HTR-8/SVneo (cell line): ENCODE measurements around the gene IGF2R.

Source experiments
- DNase-seq: peaks from one replicate; pipeline ENCODE4 v3.0.0; 2011; ENCODE audit warnings: low spot score, mixed read lengths; ENCODE audit not compliant: insufficient read length
- FAIRE-seq: peaks from 2 replicates; lab custom pipeline; 2011; peaks lifted over from hg19 to GRCh38; lab: Jason Lieb, UNC

Gene IGF2R

DNA sequence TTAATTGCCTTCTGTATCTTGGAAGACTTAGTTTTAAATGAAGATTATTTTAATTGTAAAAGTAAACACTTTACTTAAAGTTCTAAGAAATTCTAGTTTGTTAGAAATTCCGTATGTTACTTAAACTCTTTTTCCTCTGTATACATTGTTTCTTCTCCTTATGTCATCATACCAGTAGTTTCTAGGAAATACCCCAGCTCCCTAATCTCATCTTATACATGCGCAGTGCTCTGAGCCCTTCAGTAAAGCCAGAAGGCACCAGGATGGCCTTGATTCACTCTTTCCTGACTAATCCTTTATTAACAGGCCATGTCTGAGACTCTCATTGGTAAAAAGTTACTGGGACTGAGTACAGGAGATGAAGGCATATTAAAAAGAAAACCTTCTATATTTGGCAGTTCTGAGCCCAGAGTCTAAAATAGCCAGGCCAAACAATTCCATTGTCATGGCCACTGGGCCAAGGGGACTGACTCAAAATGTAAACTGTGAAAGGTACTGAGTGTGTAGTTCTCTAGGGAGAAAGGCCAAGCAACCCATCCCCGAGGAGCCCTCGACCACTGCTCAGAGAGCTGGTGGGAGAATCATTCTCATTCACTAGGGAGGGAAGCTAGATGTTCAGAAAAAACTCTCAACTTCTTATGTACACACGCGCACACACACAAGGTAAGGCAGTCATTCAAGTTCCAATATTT lies 177.7 kb downstream of the IGF2R start:
- FAIRE-seq (no peak), DNase-seq (no peak)

DNA sequence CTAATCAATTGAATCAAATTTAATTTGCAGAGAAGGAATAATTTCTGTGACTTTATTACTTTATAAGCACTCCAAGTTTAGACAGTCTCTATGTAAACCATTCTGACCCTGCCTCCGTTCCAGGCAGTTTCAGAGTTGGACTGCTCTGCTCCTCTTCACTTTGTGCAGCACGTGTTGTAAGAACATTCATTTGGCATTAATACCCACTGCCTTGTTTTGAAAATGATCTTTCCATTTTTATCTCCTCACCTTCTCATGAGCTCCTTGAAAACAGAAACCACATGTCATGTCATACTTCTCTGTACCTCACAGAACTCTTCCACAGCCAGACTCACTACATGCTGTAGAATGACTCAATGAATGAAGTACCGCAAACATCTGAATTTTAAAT lies 178.3 kb downstream of the IGF2R start:
- FAIRE-seq = no peak
- no peak for DNase-seq

DNA sequence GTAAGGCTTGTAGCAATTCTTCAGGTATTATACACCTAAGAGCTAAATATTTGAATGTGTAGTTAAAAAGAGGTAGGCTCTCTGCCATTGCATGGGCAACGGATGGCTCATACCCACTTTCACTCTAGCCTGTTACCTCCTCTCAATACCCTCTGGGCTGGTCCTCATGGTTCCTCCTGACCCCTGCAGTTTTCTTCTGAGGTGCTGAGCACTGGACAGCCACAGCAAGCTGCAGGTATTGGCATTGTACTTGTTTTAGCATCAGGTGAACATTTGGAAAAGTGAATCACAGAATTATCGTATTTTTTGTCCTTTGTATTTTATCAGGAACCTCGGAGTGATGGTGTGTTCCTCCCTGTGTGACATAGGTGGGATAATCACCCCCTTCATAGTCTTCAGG lies 185.6 kb downstream of the IGF2R start:
- DNase-seq (no peak), FAIRE-seq (no peak)

- FAIRE-seq (no peak), DNase-seq (no peak)
Observed at GRCh38 chr6:160156842-160157241, 188.0 kb downstream of the IGF2R start.

GRCh38 chr6:160160450-160160849 lies 191.6 kb downstream of the IGF2R start:
- FAIRE-seq (no peak), DNase-seq (no peak)
